Bronchus fibroblast of lung (primary cell): Measurements from ENCODE around the gene DUOXA1. TPM values are rescaled to one million over a fixed set of nuclear protein-coding genes. Genes with fewer than 3 reads are reported as not detected.

Experiments used
- total RNA-seq: library from RNA; depleted of rRNA; stranded (reverse); fragments of >200 nt; gene quantifications from 2 replicates; pipeline ENCODE4 v1.2.3, GENCODE V29; 2015

Gene DUOXA1
- 0.50 TPM in 1 of 2 replicates, not detected in the other for total RNA-seq

GRCh38 chr15:45129651-45130129 lies at the start of gene DUOXA1, which contains the start of gene DUOX1:
Gene DUOXA1, minus strand, starts transcription at chr15:45129879. Its CDS starts 6,865 bp downstream, at chr15:45123014.
Gene DUOX1, plus strand, starts transcription at chr15:45129994. Its CDS starts 1,973 bp downstream, at chr15:45131967.

GRCh38 chr15:45114076-45114750 lies 15.5 kb downstream of the DUOXA1 start, which contains the start of the genes DUOX2 and DUOXA2:
Gene DUOX2, minus strand, starts transcription at chr15:45114172. Its CDS starts 761 bp downstream, at chr15:45113411.
Gene DUOXA2, plus strand, starts transcription at chr15:45114326. Its CDS starts 280 bp downstream, at chr15:45114606.

Other genes starting within 250 kb of the DUOXA1 start
- gene TERB2, start 173.2 kb downstream of the DUOXA1 start, total RNA-seq = not detected in 2 replicates
- gene SORD, start 106.7 kb downstream of the DUOXA1 start, total RNA-seq = 28.1 and 30.8 TPM in 2 replicates
- gene DUOX2, start 15.7 kb downstream of the DUOXA1 start, total RNA-seq = not detected in 2 replicates
- not detected in 2 replicates for gene DUOXA2, start 15.6 kb downstream of the DUOXA1 start, total RNA-seq
- under 0.01 TPM in 1 of 2 replicates, not detected in the other for gene DUOX1, start 115 bp upstream of the DUOXA1 start, total RNA-seq
- gene SHF, start 58.1 kb upstream of the DUOXA1 start, total RNA-seq = 1.3 and 3.0 TPM in 2 replicates
- not detected in 2 replicates for gene SLC28A2, start 122.4 kb upstream of the DUOXA1 start, total RNA-seq
- gene GATM, start 248.7 kb upstream of the DUOXA1 start, total RNA-seq = 0.15 TPM in 1 of 2 replicates, not detected in the other